ENCODE data around the gene FAM131A. TPM values are rescaled to one million over a fixed set of nuclear protein-coding genes. Genes with fewer than 3 reads are reported as not detected.

The FAM131A gene
- total RNA-seq, 1 donor from 2014 or later: 28.5 TPM

- H3K36me3 ChIP-seq: peaks cover under 1 to 9% of the 10 kb centered on the region in 2 donors
- peak overlapping the region; percentile 94 for H3K27ac ChIP-seq
- no peak for TF ChIP-seq CTCF (IDR thresholded peaks at IDR 0.05)
- intact Hi-C loops (cut with DNase I): no loop called here
- H3K9me3 ChIP-seq: no peaks in the 10 kb centered on the region
- no peak for DNase-seq (ENCODE audit: extremely low spot score in 2 of 2)
- H3K4me1 ChIP-seq: peaks cover 53% of the 10 kb centered on the region
- no peaks in the 10 kb centered on the region for H3K27me3 ChIP-seq
- H3K4me3 ChIP-seq: peak overlapping the region; percentile 66 to 94
These were observed 21.9 kb upstream of the FAM131A start for GRCh38 chr3:184315543-184315867.

- peaks cover 3 to 15% of the 10 kb centered on the region in 2 donors for H3K36me3 ChIP-seq
- peaks cover 59% of the 10 kb centered on the region for H3K4me1 ChIP-seq
- intact Hi-C loops (cut with DNase I): no loop called here
- TF ChIP-seq POLR2AphosphoS5 (IDR thresholded peaks at IDR 0.05; ENCODE audit: insufficient read depth in 1 of 2, low read depth in 1 of 2) (no peak), CTCF (IDR thresholded peaks at IDR 0.05) (no peak), POLR2A (IDR thresholded peaks at IDR 0.05) (no peak)
- H3K27me3 ChIP-seq: no peaks in the 10 kb centered on the region
- H3K9me3 ChIP-seq: no peaks in the 10 kb centered on the region
- no peak for DNase-seq (ENCODE audit: extremely low spot score in 2 of 2)
- H3K27ac ChIP-seq: peak overlapping the region; percentile 94
- peak overlapping the region; percentile 66 to 94 for H3K4me3 ChIP-seq
These were observed 21.3 kb upstream of the FAM131A start for GRCh38 chr3:184315871-184316661.

GRCh38 chr3:184316792-184317191, 20.6 kb upstream of the FAM131A start:
- peaks cover 66% of the 10 kb centered on the region for H3K4me1 ChIP-seq
- peaks cover 3 to 22% of the 10 kb centered on the region in 2 donors for H3K36me3 ChIP-seq
- no peak for DNase-seq (ENCODE audit: extremely low spot score in 2 of 2)
- no peaks in the 10 kb centered on the region for H3K27me3 ChIP-seq
- peak overlapping the region; percentile 94 for H3K27ac ChIP-seq
- no peaks in the 10 kb centered on the region for H3K9me3 ChIP-seq
- no peak for TF ChIP-seq CTCF (IDR thresholded peaks at IDR 0.05)
- no peak for TF ChIP-seq POLR2A (IDR thresholded peaks at IDR 0.05)
- TF ChIP-seq POLR2AphosphoS5 (IDR thresholded peaks at IDR 0.05; ENCODE audit: insufficient read depth in 1 of 2, low read depth in 1 of 2): no peak
- intact Hi-C loops (cut with DNase I): no loop called here
- peak overlapping the region in 1 of 2 donors; percentile 66 for H3K4me3 ChIP-seq

- peaks cover 6 to 26% of the 10 kb centered on the region in 2 donors for H3K36me3 ChIP-seq
- H3K9me3 ChIP-seq: no peaks in the 10 kb centered on the region
- no peak overlapping the region for H3K4me3 ChIP-seq
- TF ChIP-seq POLR2A (IDR thresholded peaks at IDR 0.05) (no peak), POLR2AphosphoS5 (IDR thresholded peaks at IDR 0.05; ENCODE audit: insufficient read depth in 1 of 2, low read depth in 1 of 2) (no peak), CTCF (IDR thresholded peaks at IDR 0.05) (no peak)
- H3K4me1 ChIP-seq: peaks cover 68% of the 10 kb centered on the region
- no peak for DNase-seq (ENCODE audit: extremely low spot score in 2 of 2)
- peak overlapping the region; percentile 94 for H3K27ac ChIP-seq
- H3K27me3 ChIP-seq: no peaks in the 10 kb centered on the region
- intact Hi-C loops (cut with DNase I): no loop called here
These were observed 20.2 kb upstream of the FAM131A start for GRCh38 chr3:184317201-184317600.

GRCh38 chr3:184320104-184320445, 17.3 kb upstream of the FAM131A start:
- H3K4me1 ChIP-seq: peaks cover 68% of the 10 kb centered on the region
- peak overlapping the region; percentile 95 for H3K27ac ChIP-seq
- peaks cover 9 to 55% of the 10 kb centered on the region in 2 donors for H3K36me3 ChIP-seq
- DNase-seq (ENCODE audit: extremely low spot score in 2 of 2): peak in 1 of 2 donors; percentile 96
- H3K27me3 ChIP-seq: no peaks in the 10 kb centered on the region
- peak overlapping the region; percentile 39 to 45 for H3K4me3 ChIP-seq
- intact Hi-C loops (cut with DNase I): no loop called here
- H3K9me3 ChIP-seq: no peaks in the 10 kb centered on the region
- TF ChIP-seq CTCF (IDR thresholded peaks at IDR 0.05) (no peak), POLR2A (IDR thresholded peaks at IDR 0.05) (no peak), POLR2AphosphoS5 (IDR thresholded peaks at IDR 0.05; ENCODE audit: insufficient read depth in 1 of 2, low read depth in 1 of 2) (peak; percentile 59 to 82)
